Endometrial microvascular endothelial cells (primary cell): Measurements from ENCODE around the gene ADAM11. TPM values are rescaled to one million over a fixed set of nuclear protein-coding genes. Genes with fewer than 3 reads are reported as not detected.

Experiments
- in situ Hi-C: cut with HindIII; loops from 2 replicates; pipeline ENCODE4 v1.10.0; 2017; ENCODE audit warnings: low sequenced_read_pairs, low pct_unique_long_range_greater_than_20kb; ENCODE audit errors: inconsistent ontology term
- total RNA-seq: library from RNA; depleted of rRNA; stranded (reverse); fragments of >200 nt; gene quantifications from one replicate; pipeline ENCODE4 v1.2.3, GENCODE V29; 2015; ENCODE audit errors: inconsistent ontology term

The ADAM11 gene
- total RNA-seq, 1 donor from 2014 or later: 0.19 TPM

- in situ Hi-C loops: no loop called here
Measured at GRCh38 chr17:44772308-44773045, 13.7 kb downstream of the ADAM11 start.

GRCh38 chr17:44773140-44773539 lies 14.4 kb downstream of the ADAM11 start:
- in situ Hi-C loops: no loop called here

- in situ Hi-C loops: no loop called here
Measured at GRCh38 chr17:44774271-44775135, 15.7 kb downstream of the ADAM11 start.

GRCh38 chr17:44775136-44775837 lies 16.5 kb downstream of the ADAM11 start:
- in situ Hi-C loops: no loop called here

GRCh38 chr17:44775838-44776621 lies 17.2 kb downstream of the ADAM11 start:
- in situ Hi-C loops: no loop called here

GRCh38 chr17:44776628-44777393 lies 18.0 kb downstream of the ADAM11 start:
- in situ Hi-C loops: no loop called here

GRCh38 chr17:44777394-44778348 lies 18.9 kb downstream of the ADAM11 start:
- in situ Hi-C loops: no loop called here

GRCh38 chr17:44778656-44779210 lies 19.9 kb downstream of the ADAM11 start:
- in situ Hi-C loops: no loop called here

- in situ Hi-C loops: no loop called here
Measured at GRCh38 chr17:44779211-44780025, 20.6 kb downstream of the ADAM11 start.

- in situ Hi-C loops: no loop called here
Measured at GRCh38 chr17:44780161-44780560, 21.4 kb downstream of the ADAM11 start.

- in situ Hi-C loops: no loop called here
Measured at GRCh38 chr17:44780845-44781480, 22.2 kb downstream of the ADAM11 start.

- in situ Hi-C loops: no loop called here
Measured at GRCh38 chr17:44781551-44782325, 22.9 kb downstream of the ADAM11 start.

- in situ Hi-C loops: no loop called here
Measured at GRCh38 chr17:44782326-44782850, 23.6 kb downstream of the ADAM11 start.

GRCh38 chr17:44785921-44786320 lies 27.1 kb downstream of the ADAM11 start:
- in situ Hi-C loops: no loop called here
